Prostate gland (tissue), 2 donors: ENCODE data around the gene ESCO1.

Experiments
- CTCF ChIP-seq, 4 experiments: fragments of 200-600 bp in 2 of 4; fragments of 450-650 bp in 2 of 4; sonication (generic) in 2 of 4; IDR thresholded peaks; 1 replicate in 3 of 4; 2 replicates in 1 of 4; pipeline ENCODE4 v1.5.1; 2016 to 2019; ENCODE audit warnings: antibody characterized with exemption in 4 of 4, mild to moderate bottlenecking in 2 of 4, moderate library complexity in 2 of 4
- POLR2A ChIP-seq: fragments of 450-650 bp; IDR thresholded peaks from one replicate; pipeline ENCODE4 v1.6.1; 2016; ENCODE audit warnings: antibody characterized with exemption, mild to moderate bottlenecking

DNA sequence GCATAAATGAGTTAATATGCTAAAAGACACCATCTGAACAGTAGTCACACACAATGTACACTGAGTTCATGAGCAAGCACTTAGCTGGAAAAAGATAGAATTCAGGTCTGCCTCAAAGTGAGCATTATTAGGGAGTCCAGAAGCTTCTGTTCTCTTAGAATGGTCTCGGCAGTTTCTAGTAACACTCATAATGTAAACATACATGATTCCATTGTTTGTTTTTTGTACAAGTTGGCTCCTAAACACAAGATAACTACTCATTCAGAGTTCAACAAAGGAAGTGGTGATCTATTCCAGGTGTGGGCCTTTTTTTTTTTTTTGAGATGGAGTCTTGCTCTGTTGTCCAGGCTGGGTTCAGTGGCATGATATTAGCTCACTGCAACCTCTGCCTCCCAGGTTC is 66.2 kb downstream of the ESCO1 start:
- no peak for TF ChIP-seq CTCF (IDR thresholded peaks at IDR 0.05)
- TF ChIP-seq POLR2A, result no peak
